ENCODE data around the gene SWI5. TPM values are rescaled to one million over a fixed set of nuclear protein-coding genes. Genes with fewer than 3 reads are reported as not detected.

SWI5 gene
- total RNA-seq, 4 donors from 2014 or later = 15.2 to 28.2 (median 17.5) TPM

DNA sequence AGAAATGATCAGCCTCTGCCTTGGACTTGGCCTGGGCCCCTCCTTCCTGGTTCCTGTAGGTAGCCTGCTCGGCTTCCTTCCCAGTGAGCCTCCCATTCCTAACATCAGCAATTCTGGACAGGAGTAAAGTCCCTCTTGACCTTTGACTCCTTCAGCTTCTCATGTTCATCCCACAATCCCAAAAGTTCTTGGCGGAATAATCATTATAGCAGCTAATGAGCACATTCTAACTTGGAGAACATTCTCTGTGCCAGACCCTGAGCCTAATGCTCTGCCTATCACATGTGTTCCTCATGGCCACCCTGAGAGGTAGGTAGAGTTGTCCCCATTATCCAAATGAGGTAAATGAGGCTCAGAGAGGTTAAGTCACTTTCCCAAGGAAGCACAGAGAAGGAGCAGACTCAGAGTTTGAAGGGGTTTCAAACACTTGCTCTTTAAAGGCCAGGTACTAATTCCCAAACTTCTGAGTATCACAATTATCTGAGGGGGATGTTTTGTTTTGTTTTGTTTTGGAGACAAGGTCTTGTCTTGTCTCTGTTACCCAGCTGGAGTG, 21.2 kb downstream of the SWI5 start:
- H3K27ac ChIP-seq = no peak overlapping the region
- no peak overlapping the region for H3K4me3 ChIP-seq
- WGBS, 2 donors = 70 to 92% methylated on average over 2 of the region's 2 CpGs
- intact Hi-C loops (cut with DNase I) = no loop called here
- H3K36me3 ChIP-seq = peaks cover 0 to 4% (median 0%) of the 10 kb centered on the region in 3 donors
- H3K27me3 ChIP-seq = no peaks in the 10 kb centered on the region
- H3K9me3 ChIP-seq = no peaks in the 10 kb centered on the region
- TF ChIP-seq POLR2A (IDR thresholded peaks at IDR 0.05) = no peak
- TF ChIP-seq, protein P1, sequence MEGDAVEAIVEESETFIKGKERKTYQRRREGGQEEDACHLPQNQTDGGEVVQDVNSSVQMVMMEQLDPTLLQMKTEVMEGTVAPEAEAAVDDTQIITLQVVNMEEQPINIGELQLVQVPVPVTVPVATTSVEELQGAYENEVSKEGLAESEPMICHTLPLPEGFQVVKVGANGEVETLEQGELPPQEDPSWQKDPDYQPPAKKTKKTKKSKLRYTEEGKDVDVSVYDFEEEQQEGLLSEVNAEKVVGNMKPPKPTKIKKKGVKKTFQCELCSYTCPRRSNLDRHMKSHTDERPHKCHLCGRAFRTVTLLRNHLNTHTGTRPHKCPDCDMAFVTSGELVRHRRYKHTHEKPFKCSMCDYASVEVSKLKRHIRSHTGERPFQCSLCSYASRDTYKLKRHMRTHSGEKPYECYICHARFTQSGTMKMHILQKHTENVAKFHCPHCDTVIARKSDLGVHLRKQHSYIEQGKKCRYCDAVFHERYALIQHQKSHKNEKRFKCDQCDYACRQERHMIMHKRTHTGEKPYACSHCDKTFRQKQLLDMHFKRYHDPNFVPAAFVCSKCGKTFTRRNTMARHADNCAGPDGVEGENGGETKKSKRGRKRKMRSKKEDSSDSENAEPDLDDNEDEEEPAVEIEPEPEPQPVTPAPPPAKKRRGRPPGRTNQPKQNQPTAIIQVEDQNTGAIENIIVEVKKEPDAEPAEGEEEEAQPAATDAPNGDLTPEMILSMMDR (IDR thresholded peaks at IDR 0.05) = no peak
- H3K4me1 ChIP-seq = peaks cover 0 to 31% (median 11%) of the 10 kb centered on the region in 3 donors
- DNase-seq = no peak

DNA sequence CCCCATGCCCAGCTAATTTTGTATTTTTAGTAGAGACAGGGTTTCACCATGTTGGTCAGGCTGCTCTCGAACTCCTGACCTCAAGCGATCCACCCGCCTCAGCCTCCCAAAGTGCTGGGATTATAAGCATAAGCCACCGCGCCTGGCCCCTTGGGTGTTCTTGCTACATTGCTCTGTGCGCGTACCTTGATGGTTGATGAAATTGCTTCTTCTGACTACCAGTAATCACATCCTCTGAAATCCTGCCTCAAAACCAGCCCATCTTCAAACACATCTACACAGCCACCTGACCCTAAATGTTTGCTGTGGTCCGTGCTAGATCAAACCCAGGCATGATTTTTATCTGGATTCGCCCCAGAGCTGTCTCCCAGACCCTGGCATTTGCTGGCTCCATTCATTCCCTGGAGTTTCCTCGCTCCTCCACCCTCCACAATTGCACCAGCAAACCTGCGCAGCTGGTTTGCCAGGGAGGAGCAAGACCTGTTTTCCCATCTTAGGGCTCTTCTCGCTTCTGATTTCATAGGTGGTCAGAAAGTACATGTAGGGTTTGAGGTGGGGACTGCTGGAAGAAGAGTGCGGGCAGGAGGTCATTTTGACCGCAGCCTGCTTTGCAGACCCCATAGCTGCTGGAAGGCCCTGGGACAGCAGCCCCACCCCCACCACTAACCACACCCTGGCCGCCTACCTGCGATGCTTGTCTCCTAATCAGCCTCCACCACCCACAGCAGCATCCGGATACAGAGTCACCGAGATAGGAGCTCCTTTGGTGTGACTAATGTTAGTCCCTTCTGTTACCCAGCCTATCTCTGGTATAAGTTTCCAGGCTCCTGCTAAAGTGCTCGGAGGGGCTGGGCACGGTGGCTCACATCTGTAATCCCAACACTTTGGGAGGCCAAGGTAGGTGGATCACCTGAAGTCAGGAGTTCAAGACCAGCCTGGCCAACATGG, 22.7 kb downstream of the SWI5 start:
- no peak for DNase-seq
- 52 to 80% methylated on average over 13 to 16 of the region's 20 CpGs for WGBS, 2 donors
- no peaks in the 10 kb centered on the region for H3K9me3 ChIP-seq
- peak overlapping the region; percentile 62 to 80 (median 72) for H3K27ac ChIP-seq
- H3K4me1 ChIP-seq = peaks cover 0 to 32% (median 11%) of the 10 kb centered on the region in 3 donors
- H3K36me3 ChIP-seq = peaks cover 0 to 4% (median 0%) of the 10 kb centered on the region in 3 donors
- H3K4me3 ChIP-seq = no peak overlapping the region
- H3K27me3 ChIP-seq = no peaks in the 10 kb centered on the region
- intact Hi-C loops (cut with DNase I) = no loop called here
- TF ChIP-seq, protein P1 (IDR thresholded peaks at IDR 0.05) = no peak
- TF ChIP-seq POLR2A (IDR thresholded peaks at IDR 0.05) = no peak

DNA sequence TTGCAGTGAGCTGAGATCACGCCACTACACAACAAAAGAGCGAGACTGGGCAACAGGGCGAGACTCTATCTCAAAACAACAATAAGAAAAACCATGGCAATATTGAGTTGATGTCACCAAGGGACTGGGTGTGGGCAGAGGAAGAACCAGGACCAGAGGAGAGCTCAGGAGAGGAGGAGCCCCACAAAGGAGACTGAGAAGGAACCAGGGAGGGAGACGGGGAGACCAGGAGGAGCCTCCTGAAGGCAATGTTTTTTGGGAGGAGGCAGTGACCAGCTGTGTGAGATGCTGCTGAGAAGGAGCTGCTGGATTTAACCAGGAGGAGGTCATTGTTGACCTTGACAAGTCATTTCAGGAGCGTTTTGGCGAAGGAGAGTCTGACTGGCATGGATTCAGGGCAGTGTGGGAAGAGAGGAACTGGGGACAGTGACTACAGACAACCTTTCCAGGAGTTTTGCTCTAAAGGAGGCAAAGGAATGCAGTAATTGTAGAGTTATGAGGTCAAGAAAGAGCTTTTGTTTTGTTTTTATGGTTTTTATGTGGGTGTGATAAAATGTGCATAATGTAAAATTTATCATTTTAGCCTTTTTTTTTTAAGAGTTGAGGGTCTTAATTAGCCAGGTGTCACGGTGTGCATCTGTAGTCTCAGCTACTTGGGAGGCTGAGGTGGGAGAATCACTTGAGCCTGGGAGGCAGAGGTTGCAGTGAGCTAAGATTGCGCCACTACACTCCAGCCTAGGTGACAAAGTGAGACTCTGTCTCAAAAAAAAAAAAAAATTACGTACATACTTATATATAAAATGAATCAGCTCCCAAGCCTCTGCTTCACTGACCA, 28.3 kb downstream of the SWI5 start:
- WGBS, 2 donors = 74 to 84% methylated on average over 9 of the region's 9 CpGs
- Histone ChIP-seq H3K36me3 (peaks cover under 1 to 19% (median 4%) of the 10 kb centered on the region in 3 donors), H3K9me3 (no peaks in the 10 kb centered on the region), H3K27me3 (no peaks in the 10 kb centered on the region), H3K4me1 (peaks cover 0 to 49% (median 14%) of the 10 kb centered on the region in 3 donors), H3K27ac (peak overlapping the region in 3 of 4 donors; percentile 81 to 92 (median 86)), H3K4me3 (no peak overlapping the region)
- TF ChIP-seq, protein P1 (IDR thresholded peaks at IDR 0.05) = no peak
- no peak for TF ChIP-seq POLR2A (IDR thresholded peaks at IDR 0.05)
- intact Hi-C loops (cut with DNase I) = no loop called here
- DNase-seq = no peak

- TF ChIP-seq, protein P1 (IDR thresholded peaks at IDR 0.05) = no peak
- no peak for TF ChIP-seq POLR2A (IDR thresholded peaks at IDR 0.05)
- Histone ChIP-seq H3K9me3 (no peaks in the 10 kb centered on the region), H3K27me3 (no peaks in the 10 kb centered on the region), H3K36me3 (peaks cover 6 to 24% (median 10%) of the 10 kb centered on the region in 3 donors), H3K27ac (peak overlapping the region; percentile 74 to 92 (median 84)), H3K4me3 (no peak overlapping the region), H3K4me1 (peaks cover 0 to 47% (median 14%) of the 10 kb centered on the region in 3 donors)
- 26 to 55% methylated on average over 5 of the region's 5 CpGs for WGBS, 2 donors
- intact Hi-C loops (cut with DNase I) = no loop called here
- no peak for DNase-seq
Observed at GRCh38 chr9:128304971-128305288, 28.9 kb downstream of the SWI5 start.
